Stimulated activated memory B cell treated with anti-CD40 and anti-IgM and Interleukin-4, amounts not matched to agents 10 μg/mL and 1 μg/mL and 100 μg/mL, for 72 hours (primary cell): ENCODE measurements around the gene KRT85.

Experiments used
- ATAC-seq: fragments of 150-1000 bp; cut with Tn5 transposase; 2 replicates; pipeline ENCODE4 v1.10.0; 2021
- H3K27ac Mint-ChIP-seq: one replicate; pipeline ENCODE4 v1.8.0; 2022; ENCODE audit warnings: mild to moderate bottlenecking, mixed read lengths
- H3K27me3 Mint-ChIP-seq: one replicate; pipeline ENCODE4 v1.8.0; 2022; ENCODE audit warnings: mixed read lengths
- H3K36me3 Mint-ChIP-seq: one replicate; pipeline ENCODE4 v1.8.0; 2022; ENCODE audit warnings: mixed read lengths
- H3K4me1 Mint-ChIP-seq: one replicate; pipeline ENCODE4 v1.8.0; 2022; ENCODE audit warnings: mixed read lengths
- H3K4me3 Mint-ChIP-seq: one replicate; pipeline ENCODE4 v1.8.0; 2022; ENCODE audit warnings: mild to moderate bottlenecking, moderate library complexity, mixed read lengths
- H3K9me3 Mint-ChIP-seq: one replicate; pipeline ENCODE4 v1.8.0; 2022; ENCODE audit warnings: mixed read lengths

Gene KRT85

GRCh38 chr12:52401526-52401925, 34.2 kb upstream of the KRT85 start:
- H3K9me3 Mint-ChIP-seq, result no peaks in the 10 kb centered on the region
- H3K4me1 Mint-ChIP-seq, result no peaks in the 10 kb centered on the region
- no peaks in the 10 kb centered on the region for H3K36me3 Mint-ChIP-seq
- ATAC-seq, result no peak
- H3K4me3 Mint-ChIP-seq, result no peak overlapping the region
- H3K27ac Mint-ChIP-seq, result no peak overlapping the region
- H3K27me3 Mint-ChIP-seq, result peaks cover 48% of the 10 kb centered on the region

GRCh38 chr12:52400906-52401305, 33.6 kb upstream of the KRT85 start:
- Mint-ChIP-seq H3K9me3 (no peaks in the 10 kb centered on the region), H3K27ac (no peak overlapping the region), H3K27me3 (peaks cover 55% of the 10 kb centered on the region), H3K36me3 (no peaks in the 10 kb centered on the region), H3K4me1 (no peaks in the 10 kb centered on the region), H3K4me3 (no peak overlapping the region)
- no peak for ATAC-seq

GRCh38 chr12:52399756-52400155, 32.5 kb upstream of the KRT85 start:
- H3K36me3 Mint-ChIP-seq, result no peaks in the 10 kb centered on the region
- no peak overlapping the region for H3K4me3 Mint-ChIP-seq
- no peaks in the 10 kb centered on the region for H3K4me1 Mint-ChIP-seq
- no peak overlapping the region for H3K27ac Mint-ChIP-seq
- no peak for ATAC-seq
- no peaks in the 10 kb centered on the region for H3K9me3 Mint-ChIP-seq
- peaks cover 59% of the 10 kb centered on the region for H3K27me3 Mint-ChIP-seq

GRCh38 chr12:52398176-52398575, 30.9 kb upstream of the KRT85 start:
- no peaks in the 10 kb centered on the region for H3K4me1 Mint-ChIP-seq
- H3K9me3 Mint-ChIP-seq, result no peaks in the 10 kb centered on the region
- H3K27me3 Mint-ChIP-seq, result peaks cover 62% of the 10 kb centered on the region
- ATAC-seq, result no peak
- H3K4me3 Mint-ChIP-seq, result no peak overlapping the region
- no peaks in the 10 kb centered on the region for H3K36me3 Mint-ChIP-seq
- no peak overlapping the region for H3K27ac Mint-ChIP-seq

GRCh38 chr12:52396656-52397055, 29.4 kb upstream of the KRT85 start:
- Mint-ChIP-seq H3K27ac (no peak overlapping the region), H3K4me1 (no peaks in the 10 kb centered on the region), H3K36me3 (no peaks in the 10 kb centered on the region), H3K27me3 (peaks cover 52% of the 10 kb centered on the region), H3K4me3 (no peak overlapping the region), H3K9me3 (no peaks in the 10 kb centered on the region)
- ATAC-seq, result no peak

- Mint-ChIP-seq H3K36me3 (no peaks in the 10 kb centered on the region), H3K4me1 (no peaks in the 10 kb centered on the region), H3K4me3 (no peak overlapping the region), H3K27me3 (peaks cover 49% of the 10 kb centered on the region), H3K27ac (no peak overlapping the region), H3K9me3 (no peaks in the 10 kb centered on the region)
- ATAC-seq, result no peak
These were observed 28.6 kb upstream of the KRT85 start for GRCh38 chr12:52395761-52396434.

- ATAC-seq, result no peak
- no peaks in the 10 kb centered on the region for H3K4me1 Mint-ChIP-seq
These were observed 27.6 kb upstream of the KRT85 start for GRCh38 chr12:52394836-52395405.

GRCh38 chr12:52392465-52393007, 25.3 kb upstream of the KRT85 start:
- Mint-ChIP-seq H3K4me1 (no peaks in the 10 kb centered on the region), H3K4me3 (no peak overlapping the region), H3K36me3 (no peaks in the 10 kb centered on the region), H3K27me3 (peaks cover 35% of the 10 kb centered on the region), H3K27ac (no peak overlapping the region), H3K9me3 (no peaks in the 10 kb centered on the region)
- no peak for ATAC-seq

More at GRCh38 chr12:52394836-52395405, 27.6 kb upstream of the KRT85 start:
- peaks cover 39% of the 10 kb centered on the region for H3K27me3 Mint-ChIP-seq
- no peaks in the 10 kb centered on the region for H3K9me3 Mint-ChIP-seq
- H3K4me3 Mint-ChIP-seq, result no peak overlapping the region
- no peaks in the 10 kb centered on the region for H3K36me3 Mint-ChIP-seq
- no peak overlapping the region for H3K27ac Mint-ChIP-seq

GRCh38 chr12:52391618-52392002, 24.3 kb upstream of the KRT85 start:
- H3K4me1 Mint-ChIP-seq, result no peaks in the 10 kb centered on the region
- ATAC-seq, result no peak
- no peak overlapping the region for H3K4me3 Mint-ChIP-seq
- peaks cover 27% of the 10 kb centered on the region for H3K27me3 Mint-ChIP-seq
- no peaks in the 10 kb centered on the region for H3K36me3 Mint-ChIP-seq
- H3K27ac Mint-ChIP-seq, result no peak overlapping the region
- no peaks in the 10 kb centered on the region for H3K9me3 Mint-ChIP-seq

GRCh38 chr12:52390739-52391617, 23.7 kb upstream of the KRT85 start:
- H3K27me3 Mint-ChIP-seq, result peaks cover 20% of the 10 kb centered on the region

GRCh38 chr12:52389313-52390207, 22.3 kb upstream of the KRT85 start:
- Mint-ChIP-seq H3K27ac (no peak overlapping the region), H3K27me3 (peaks cover 15% of the 10 kb centered on the region), H3K9me3 (no peaks in the 10 kb centered on the region), H3K4me3 (no peak overlapping the region), H3K4me1 (no peaks in the 10 kb centered on the region), H3K36me3 (no peaks in the 10 kb centered on the region)
- no peak for ATAC-seq

More at GRCh38 chr12:52390739-52391617, 23.7 kb upstream of the KRT85 start:
- no peaks in the 10 kb centered on the region for H3K36me3 Mint-ChIP-seq
- no peak for ATAC-seq
- no peak overlapping the region for H3K27ac Mint-ChIP-seq
- H3K9me3 Mint-ChIP-seq, result no peaks in the 10 kb centered on the region
- H3K4me3 Mint-ChIP-seq, result no peak overlapping the region
- no peaks in the 10 kb centered on the region for H3K4me1 Mint-ChIP-seq

GRCh38 chr12:52387859-52388258, 20.6 kb upstream of the KRT85 start:
- ATAC-seq, result no peak
- Mint-ChIP-seq H3K4me1 (peaks cover 4% of the 10 kb centered on the region), H3K4me3 (no peak overlapping the region), H3K9me3 (no peaks in the 10 kb centered on the region), H3K36me3 (no peaks in the 10 kb centered on the region), H3K27ac (no peak overlapping the region), H3K27me3 (peaks cover 9% of the 10 kb centered on the region)

- peaks cover 11% of the 10 kb centered on the region for H3K4me1 Mint-ChIP-seq
- no peaks in the 10 kb centered on the region for H3K36me3 Mint-ChIP-seq
- no peaks in the 10 kb centered on the region for H3K9me3 Mint-ChIP-seq
- peaks cover 18% of the 10 kb centered on the region for H3K27me3 Mint-ChIP-seq
- ATAC-seq, result no peak
- no peak within 1 kb of the TSS for H3K4me3 Mint-ChIP-seq
- no peak within 1 kb of the TSS for H3K27ac Mint-ChIP-seq
These were observed 18.0 kb upstream of the KRT85 start, which contains the start of gene KRT84 for GRCh38 chr12:52385226-52385702. Gene KRT84, minus strand, starts transcription at chr12:52385652. Its CDS starts 67 bp downstream, at chr12:52385585.

- H3K4me1 Mint-ChIP-seq, result peaks cover 11% of the 10 kb centered on the region
- no peak overlapping the region for H3K4me3 Mint-ChIP-seq
- no peak for ATAC-seq
- peaks cover 24% of the 10 kb centered on the region for H3K27me3 Mint-ChIP-seq
- no peak overlapping the region for H3K27ac Mint-ChIP-seq
- no peaks in the 10 kb centered on the region for H3K36me3 Mint-ChIP-seq
- no peaks in the 10 kb centered on the region for H3K9me3 Mint-ChIP-seq
These were observed 16.1 kb upstream of the KRT85 start for GRCh38 chr12:52383331-52383730.
